HG03565 (cell line): ENCODE data around the gene TMEM95.
A peak's percentile ranks its signal among the peaks of the same experiment; 100 is the strongest.

ENCODE experiments used
- ATAC-seq: cut with Tn5 transposase; IDR thresholded peaks from one replicate; pipeline ENCODE4 v1.9.1; 2021; ENCODE audit warnings: mild to moderate bottlenecking, moderate library complexity; ENCODE audit not compliant: unreplicated experiment

Gene TMEM95

GRCh38 chr17:7403727-7403976 lies 48.7 kb downstream of the TMEM95 start:
- no peak for ATAC-seq

- ATAC-seq, result peak; percentile 93
Observed at GRCh38 chr17:7403977-7404736, 49.2 kb downstream of the TMEM95 start, which contains the start of gene TMEM256. Gene TMEM256 (minus strand): TSS chr17:7404097. CDS start chr17:7404084, 13 bp downstream.

GRCh38 chr17:7404737-7405349 lies 49.9 kb downstream of the TMEM95 start:
- ATAC-seq, result no peak

GRCh38 chr17:7405350-7406234 lies 50.6 kb downstream of the TMEM95 start:
- no peak for ATAC-seq

GRCh38 chr17:7406235-7406825 lies 51.4 kb downstream of the TMEM95 start:
- ATAC-seq, result no peak
